Esophagus muscularis mucosa (tissue), 4 donors: ENCODE measurements around the gene ASIP.

Experiments used
- CTCF ChIP-seq, 3 experiments: fragments of 200-600 bp in 2 of 3; fragments of 450-650 bp in 1 of 3; sonication (generic) in 2 of 3; IDR thresholded peaks; one replicate each; pipeline ENCODE4 v1.5.1; 2017 to 2019; ENCODE audit warnings: antibody characterized with exemption in 3 of 3, mild to moderate bottlenecking in 2 of 3, moderate library complexity in 1 of 3
- EP300 ChIP-seq: sonication (generic); formaldehyde crosslinking; IDR thresholded peaks from one replicate; pipeline ENCODE4 v1.6.1; 2017; ENCODE audit warnings: antibody characterized with exemption
- POLR2A ChIP-seq: fragments of 450-650 bp; IDR thresholded peaks from one replicate; pipeline ENCODE4 v1.6.1; 2017; ENCODE audit warnings: antibody characterized with exemption, moderate library complexity, mild to moderate bottlenecking, low read depth
- POLR2AphosphoS5 ChIP-seq, 2 donors: sonication (generic); formaldehyde crosslinking; IDR thresholded peaks; one replicate each; pipeline ENCODE4 v1.6.1; 2017; ENCODE audit warnings: antibody characterized with exemption in 2 of 2

- TF ChIP-seq CTCF (IDR thresholded peaks at IDR 0.05): no peak
- TF ChIP-seq POLR2A: no peak
- TF ChIP-seq EP300: no peak
- TF ChIP-seq POLR2AphosphoS5 (IDR thresholded peaks at IDR 0.05): no peak
Observed at GRCh38 chr20:34296468-34296867, 55.2 kb downstream of the ASIP start.
